Limb (tissue), 2 donors: ENCODE data around the gene MKRN2OS.
A peak's percentile ranks its signal among the peaks of the same experiment; 100 is the strongest.
"Not testable (repeated sequence)": the region's sequence is repeated elsewhere in the genome, so short reads cannot be mapped to it uniquely, and the experiment has no call there.

Experiments
- DNase-seq, 2 donors: peaks; one replicate each; pipeline ENCODE4 v3.0.0-alpha.2; 2016; ENCODE audit errors: extremely low spot score in 2 of 2

Gene MKRN2OS

GRCh38 chr3:12561397-12561796, 16.1 kb upstream of the MKRN2OS start:
- DNase-seq, result no peak

DNA sequence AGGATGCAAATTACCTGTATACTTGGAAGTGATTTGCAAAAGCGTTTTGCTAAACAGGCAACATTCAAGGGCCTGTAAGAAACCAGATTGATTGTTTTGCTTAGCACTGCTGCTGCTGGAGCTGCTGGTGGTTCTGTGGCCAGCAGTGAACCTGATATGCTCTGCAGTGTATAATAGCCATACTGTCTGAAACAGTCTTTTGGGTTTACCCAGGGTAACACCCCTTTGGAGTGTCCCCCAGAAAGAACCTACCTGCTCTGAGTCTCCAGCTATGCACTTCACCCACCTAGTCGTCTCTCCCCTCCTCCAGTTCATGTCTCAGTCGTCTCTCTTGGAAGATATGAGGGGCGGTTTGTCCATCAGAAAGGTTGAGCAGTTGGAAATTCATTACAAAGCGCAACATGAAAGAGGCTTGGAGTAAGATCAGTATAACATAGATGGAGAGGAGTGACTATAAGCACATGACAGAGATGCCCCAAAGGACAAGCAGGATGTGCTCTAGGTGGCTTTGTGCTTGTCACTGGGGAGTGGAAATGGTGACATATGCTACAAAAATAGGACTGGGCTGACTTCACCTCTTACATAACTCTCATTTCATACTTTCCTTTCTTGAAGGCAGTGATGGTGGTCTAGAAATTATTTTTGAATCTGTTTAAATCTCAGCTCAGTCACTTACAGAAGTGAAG, 15.3 kb upstream of the MKRN2OS start:
- DNase-seq, result no peak

GRCh38 chr3:12559520-12559919, 14.2 kb upstream of the MKRN2OS start:
- no peak for DNase-seq

- no peak for DNase-seq
These were observed 13.4 kb upstream of the MKRN2OS start for GRCh38 chr3:12558706-12559105.

DNA sequence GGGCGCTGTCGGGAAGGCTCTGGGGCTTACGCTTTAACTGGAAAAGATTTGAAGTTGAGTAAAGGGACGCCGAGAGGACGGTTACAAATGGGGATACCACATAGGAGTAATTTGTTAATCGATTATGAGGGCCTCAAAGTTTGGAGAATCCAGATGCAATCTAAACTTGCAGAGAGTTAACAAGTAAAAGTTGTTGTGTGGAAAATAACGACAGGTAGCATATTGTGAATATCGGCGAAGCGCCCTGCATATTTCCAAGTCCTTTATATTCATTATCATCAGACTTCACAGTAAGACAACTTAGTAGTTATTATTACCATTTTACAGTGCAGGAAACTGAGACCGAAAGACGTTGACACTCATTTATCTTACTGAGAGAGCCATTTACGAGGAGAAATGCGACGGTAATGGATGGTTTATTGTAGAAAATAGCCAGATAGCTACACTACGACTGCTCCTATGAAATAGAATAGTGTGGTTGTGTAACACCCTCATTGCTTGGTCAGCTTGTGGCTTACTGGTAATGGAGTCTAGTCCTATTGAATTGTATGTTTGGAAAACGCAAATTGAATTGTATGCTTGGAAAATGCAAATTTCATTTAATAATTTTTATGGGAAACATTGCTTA, 12.3 kb upstream of the MKRN2OS start:
- DNase-seq, result peak in 1 of 2 donors; percentile 17

GRCh38 chr3:12556690-12557472, 11.6 kb upstream of the MKRN2OS start, which contains the start of gene MKRN2:
Gene MKRN2, plus strand, starts transcription at chr3:12557087. Its CDS starts 64 bp downstream, at chr3:12557151.
- DNase-seq, result peak; percentile 79 to 94

- peak in 1 of 2 donors; percentile 4 for DNase-seq
These were observed 11.0 kb upstream of the MKRN2OS start for GRCh38 chr3:12556314-12556689.

- peak; percentile 30 to 71 for DNase-seq
These were observed 8.7 kb upstream of the MKRN2OS start for GRCh38 chr3:12553921-12554391.

DNA sequence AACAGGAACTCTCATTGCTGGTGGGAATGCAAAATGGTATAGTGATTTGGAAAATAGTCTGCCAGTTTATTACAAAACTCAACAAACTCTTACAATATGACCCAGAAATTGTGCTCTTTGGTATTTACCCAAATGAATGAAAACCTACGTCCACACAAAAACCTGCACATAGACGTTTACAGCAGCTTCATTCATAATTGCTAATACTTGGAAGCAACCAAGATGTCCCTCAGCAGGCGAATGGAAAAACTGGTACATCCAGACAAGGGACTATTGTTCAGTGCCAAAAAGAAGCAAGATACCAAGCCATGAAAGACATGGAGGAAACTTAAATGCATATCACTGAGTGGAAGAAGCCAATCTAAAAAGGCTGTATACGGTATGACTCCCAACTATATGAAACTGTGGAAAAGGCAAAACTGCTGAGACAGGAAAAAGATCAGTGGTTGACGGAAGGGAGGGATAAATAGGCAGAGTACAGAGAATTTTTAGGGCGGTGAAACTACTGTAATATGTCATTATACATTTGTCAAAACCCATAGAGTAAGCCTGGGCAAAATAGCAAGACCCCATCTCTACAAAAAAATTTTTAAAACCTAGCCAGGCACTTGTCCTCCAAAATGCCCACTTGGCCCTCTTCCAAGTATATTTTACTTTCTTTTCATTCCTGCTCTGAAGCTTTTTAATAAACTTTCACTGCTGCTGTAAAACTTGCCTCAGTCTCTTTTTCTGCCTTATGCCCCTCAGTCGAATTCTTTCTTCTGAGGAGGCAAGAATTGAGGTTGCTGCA, 4.9 kb upstream of the MKRN2OS start:
- no peak for DNase-seq

GRCh38 chr3:12544652-12545472, 437 bp downstream of the MKRN2OS start:
- no peak for DNase-seq

GRCh38 chr3:12543497-12543896, 1.8 kb downstream of the MKRN2OS start:
- not testable (repeated sequence) for DNase-seq

GRCh38 chr3:12541625-12542024, 3.7 kb downstream of the MKRN2OS start:
- DNase-seq, result no peak

DNA sequence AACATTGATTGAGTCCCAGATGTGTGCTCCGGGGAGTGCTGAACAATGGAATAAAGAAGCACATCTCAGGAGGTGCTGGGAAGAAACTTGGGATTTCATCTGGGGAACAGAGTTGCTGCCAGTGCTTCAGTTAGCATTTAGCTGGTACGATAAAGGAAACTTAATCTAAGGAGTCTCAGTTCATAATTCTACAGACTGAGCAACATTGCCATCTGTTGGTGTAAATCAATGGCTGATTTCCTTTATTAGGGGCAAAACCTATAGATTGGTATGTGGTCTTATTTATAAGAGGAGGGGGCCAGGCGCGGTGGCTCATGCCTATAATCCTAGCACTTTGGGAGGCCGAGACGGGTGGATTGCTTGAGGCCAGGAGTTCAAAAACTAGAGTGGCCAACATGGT, 8.9 kb downstream of the MKRN2OS start:
- DNase-seq, result no peak

DNA sequence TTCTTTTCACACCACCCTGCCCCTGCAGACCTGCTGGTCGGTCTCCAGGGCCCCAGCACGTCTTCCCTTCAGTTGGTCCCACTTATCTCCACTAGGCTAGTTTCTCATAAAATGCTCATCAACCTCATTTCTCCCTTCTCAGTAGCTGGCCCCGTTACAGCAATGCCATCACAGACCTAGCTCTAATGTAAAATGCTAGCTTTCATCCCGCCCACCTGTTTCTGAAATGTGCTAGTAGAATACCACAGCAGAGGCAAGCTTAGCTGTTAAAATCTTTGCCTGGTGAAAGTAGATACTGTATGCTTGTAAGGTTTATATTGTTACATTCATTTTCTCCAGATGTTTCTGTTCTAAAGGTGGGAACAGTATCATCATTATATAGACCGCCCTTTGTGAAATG, 13.1 kb downstream of the MKRN2OS start:
- DNase-seq, result no peak

- DNase-seq, result no peak
These were observed 17.5 kb downstream of the MKRN2OS start for GRCh38 chr3:12527757-12528143.

DNA sequence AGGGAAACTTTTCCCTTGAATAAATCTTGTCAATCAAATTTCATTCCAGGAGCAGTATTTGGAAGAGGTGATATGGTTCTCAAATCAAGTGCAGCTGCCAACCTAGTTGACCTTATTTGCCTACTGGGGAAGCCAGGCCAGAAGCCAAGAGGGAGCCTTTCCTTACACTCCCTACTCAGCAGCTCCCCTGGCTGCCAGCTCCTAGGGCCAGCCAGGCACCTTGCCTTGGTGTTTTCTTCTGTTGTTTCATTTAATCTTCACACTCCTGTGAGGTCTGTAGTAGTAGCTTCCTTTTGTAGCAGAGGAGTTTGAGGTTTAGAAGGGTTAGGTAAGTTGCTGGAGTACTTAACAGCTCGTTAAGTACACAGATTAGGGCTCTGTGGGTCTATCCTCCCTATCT, 22.6 kb downstream of the MKRN2OS start:
- DNase-seq, result no peak

- DNase-seq, result no peak
These were observed 24.3 kb downstream of the MKRN2OS start for GRCh38 chr3:12521010-12521409.

DNA sequence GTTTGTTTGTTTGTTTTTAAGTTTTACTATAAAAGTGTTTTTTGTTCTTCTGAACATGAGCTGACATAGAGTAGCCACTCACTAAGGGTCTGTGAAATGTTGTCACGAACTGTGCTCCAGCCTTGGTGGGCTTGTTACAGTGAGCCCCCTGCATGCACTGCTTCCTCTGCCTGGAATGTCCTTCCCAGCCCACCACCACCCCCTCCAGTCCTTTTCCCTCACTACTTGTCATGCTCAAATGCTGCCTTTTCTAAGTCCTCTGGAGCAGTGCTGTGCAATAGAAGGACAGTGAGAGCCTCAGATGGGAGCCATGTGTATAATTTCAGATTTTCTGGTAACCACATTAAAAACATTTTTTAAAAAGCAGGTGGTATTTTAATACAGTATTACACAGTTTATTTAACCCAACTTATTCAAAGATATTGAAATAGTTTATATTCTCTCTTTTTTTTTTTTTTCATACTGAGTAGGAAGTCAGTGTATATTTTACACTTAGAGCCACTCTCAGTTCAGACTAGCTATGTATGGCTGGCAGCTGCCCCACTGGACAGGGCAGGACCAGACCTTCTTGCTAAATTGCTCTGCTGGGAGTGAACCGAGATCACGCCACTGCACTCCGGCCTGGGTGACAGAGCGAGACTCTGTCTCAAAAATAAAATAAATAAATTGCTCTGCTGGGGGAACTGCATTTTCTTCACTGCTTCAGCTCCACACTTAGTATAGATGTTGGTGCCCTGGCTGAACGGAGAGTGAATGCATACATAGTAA, 26.9 kb downstream of the MKRN2OS start:
- DNase-seq, result no peak

GRCh38 chr3:12516873-12517272, 28.4 kb downstream of the MKRN2OS start:
- no peak for DNase-seq

- DNase-seq, result no peak
These were observed 29.7 kb downstream of the MKRN2OS start for GRCh38 chr3:12515631-12516030.
